Measurements from ENCODE around the gene CALHM6.

The CALHM6 gene

DNA sequence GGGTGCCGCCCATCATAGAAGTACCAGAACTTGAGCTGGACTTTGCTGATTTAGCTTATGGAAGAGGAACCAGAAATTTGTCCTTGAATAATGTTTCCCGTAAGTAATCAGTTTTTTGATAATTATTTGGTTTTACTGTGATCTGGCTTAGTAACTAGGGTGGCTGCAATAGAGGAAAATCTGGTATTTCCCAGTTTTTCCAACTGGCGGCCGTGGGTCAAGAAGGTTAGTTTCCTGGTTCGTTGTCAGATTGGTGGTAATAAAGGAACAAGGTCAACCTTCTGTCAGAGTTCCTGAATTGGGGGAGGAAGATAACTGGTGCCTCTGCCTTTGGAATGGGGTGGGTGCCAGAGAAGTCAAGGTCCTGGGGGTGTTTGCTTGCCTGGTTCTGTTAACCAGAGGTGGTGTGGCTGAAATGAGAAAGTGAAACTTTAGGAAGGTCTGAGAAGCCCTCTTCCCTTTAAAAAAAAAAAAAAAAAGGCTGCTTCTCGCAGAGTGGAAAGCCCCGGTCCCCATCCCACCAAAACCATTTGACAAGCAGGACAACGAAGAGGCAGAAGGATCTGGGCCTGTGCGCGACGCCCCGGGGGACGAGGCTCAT lies at the start of gene CALHM6:
TSS of gene CALHM6 (plus strand) at position 45 of the 601 bp plus-strand sequence. CDS start at position 600, 555 bp downstream.
- no peak for DNase-seq

DNA sequence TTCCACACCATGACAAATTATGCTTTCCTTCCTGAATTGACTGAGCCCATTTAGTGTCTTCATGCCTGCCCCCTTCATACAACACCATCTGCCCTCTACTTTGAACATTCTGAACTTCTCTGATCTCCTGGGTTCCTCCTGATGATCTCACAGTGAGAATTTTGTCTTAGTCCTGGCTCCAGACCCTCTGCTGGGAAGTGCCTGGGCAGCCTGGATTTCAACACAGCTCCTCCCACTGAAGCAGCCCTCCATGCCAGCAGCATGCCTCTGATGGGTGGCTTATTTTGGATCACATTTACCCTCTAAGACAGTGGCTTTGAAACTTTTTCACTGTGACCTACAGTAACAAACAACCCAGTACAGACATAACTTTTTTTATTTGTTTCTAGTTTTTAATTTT lies 48.9 kb upstream of the CALHM6 start:
- DNase-seq = no peak

DNA sequence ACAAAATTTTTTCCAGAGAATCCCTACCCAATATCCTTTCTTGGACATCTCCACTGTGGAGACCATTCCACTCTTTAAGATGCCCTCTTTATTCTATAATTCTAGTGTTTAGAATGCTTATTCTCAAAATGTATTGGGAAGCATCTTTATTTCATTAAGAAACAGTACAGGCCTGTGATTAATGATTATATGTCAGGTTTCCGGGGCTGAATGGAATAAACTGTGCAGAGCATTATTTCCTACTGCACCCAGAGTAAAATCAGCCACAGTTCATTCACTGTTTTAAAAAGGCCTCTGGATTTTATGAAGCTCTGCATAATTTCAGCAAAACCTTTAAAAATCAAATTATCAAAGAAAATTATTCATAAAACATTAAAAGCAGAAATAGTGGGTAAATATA lies 47.8 kb upstream of the CALHM6 start:
- DNase-seq = no peak

DNA sequence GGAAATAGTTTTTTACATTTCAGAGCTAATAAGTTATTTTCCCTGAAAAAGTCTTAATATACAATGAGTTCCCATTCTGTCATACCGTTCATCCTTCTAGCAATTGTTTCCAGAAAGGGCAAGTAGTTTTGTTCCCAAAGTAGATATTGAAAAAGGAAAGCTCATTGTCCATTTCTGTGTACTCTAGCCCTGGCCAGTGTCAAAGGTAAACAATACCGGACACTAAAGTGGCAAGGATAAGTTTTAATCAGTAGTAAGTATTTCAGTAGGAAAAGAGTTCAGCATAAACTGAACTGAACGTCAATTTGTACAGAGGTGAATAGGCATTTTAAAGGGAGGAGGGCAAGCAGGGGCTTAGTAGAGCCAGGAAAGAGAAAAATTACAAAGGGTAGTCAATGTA lies 43.5 kb upstream of the CALHM6 start:
- DNase-seq = no peak

DNA sequence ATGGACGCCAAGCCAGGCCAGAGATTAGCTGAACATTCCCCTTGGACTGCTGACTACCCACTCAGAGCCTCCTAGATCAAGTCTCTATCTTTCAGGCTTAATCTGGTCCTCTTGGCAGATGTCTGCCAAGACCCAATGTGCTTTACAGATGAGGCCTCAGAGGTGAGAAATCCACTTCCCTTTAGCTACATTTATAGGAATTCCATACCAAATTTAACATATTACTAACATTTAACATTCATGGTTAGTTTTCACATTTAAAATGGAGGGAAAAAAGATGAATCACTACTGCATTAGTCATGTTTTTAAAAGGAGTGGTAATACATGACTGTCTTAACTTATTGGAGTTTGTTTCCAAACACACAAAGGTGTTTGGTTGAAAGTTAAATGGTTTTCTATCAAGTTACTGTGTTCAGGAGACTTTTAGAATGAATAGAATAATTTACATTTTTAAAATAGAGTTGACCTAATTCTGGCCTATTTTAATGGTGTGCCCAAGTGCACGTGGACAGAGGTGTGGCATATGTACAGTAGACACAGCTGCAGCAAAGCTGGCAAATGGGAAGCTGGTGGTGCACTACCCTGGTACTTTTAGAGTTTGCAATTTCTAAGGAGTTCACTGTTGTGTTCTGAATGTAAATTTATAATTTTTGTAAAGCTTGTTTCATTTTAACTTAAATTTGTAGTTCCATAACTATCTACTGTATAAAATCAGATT lies 41.9 kb upstream of the CALHM6 start:
- DNase-seq = no peak

DNA sequence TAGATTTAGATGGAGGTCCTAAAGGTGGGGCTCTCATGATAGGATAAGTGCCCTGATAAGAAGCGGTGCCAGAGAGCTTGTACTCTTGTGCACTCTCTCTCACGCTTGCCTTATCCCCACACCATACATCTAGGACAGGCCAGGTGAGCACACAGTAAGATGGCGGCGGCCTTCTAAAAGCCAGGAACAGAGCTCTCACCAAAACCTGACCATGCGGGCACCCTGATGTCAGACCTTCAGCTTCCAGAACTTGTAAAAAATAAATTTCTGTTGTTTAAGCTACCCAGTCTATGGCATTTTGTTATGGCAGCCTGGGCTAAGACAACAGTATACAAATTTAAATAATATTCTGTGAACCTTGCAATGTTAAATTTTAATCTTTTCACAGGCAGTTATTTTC lies 40.8 kb upstream of the CALHM6 start:
- no peak for DNase-seq

DNA sequence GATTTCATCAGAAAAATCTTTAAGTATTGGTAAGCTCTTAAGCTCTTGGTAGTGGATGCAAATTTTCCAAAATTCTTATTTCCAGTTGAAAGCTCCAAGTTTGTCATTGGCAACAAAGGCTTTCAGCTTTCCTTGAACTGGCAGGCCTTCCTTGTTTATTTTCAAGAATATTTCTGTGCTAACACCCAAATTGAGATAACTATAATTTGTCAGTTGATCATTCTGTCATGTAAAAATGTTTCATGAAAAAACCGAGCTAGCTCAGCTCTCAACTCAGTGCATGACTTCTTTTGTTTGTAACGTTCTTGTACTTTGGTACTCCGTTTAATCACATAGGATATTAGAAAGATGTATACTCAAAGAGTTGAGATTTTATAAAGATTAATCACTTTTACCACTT lies 38.9 kb upstream of the CALHM6 start:
- DNase-seq = no peak

DNA sequence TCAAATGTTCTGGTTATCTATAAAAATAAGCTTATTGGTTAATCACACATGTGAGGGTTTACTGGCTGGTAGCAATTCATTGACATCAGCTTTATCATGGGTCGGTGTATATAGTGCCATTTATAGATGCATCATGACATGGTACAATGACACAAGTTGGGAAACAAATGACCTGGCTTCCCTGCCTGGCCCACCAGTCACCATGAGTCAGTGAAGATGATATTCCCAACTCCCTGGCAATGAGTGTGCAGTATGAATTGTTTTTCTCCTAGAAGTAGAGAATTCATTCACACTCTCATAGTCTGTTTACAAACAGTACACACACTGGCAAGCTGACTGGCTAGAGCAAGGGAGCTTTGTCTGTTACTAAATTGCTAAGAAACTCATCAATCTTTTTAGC lies 37.2 kb upstream of the CALHM6 start:
- DNase-seq = no peak

DNA sequence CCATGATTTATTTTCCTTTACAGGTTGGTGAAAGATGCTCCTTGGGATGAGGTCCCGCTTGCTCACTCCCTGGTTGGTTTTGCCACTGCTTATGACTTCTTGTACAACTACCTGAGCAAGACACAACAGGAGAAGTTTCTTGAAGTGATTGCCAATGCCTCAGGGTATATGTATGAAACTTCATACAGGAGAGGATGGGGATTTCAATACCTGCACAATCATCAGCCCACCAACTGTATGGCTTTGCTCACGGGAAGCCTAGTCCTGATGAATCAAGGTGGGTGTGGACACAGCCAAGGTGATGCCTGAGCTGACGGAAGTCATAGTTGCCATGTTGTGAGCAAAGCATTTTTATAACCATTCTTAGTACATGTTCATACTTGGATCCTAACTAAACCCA lies 34.6 kb upstream of the CALHM6 start:
- DNase-seq = no peak

DNA sequence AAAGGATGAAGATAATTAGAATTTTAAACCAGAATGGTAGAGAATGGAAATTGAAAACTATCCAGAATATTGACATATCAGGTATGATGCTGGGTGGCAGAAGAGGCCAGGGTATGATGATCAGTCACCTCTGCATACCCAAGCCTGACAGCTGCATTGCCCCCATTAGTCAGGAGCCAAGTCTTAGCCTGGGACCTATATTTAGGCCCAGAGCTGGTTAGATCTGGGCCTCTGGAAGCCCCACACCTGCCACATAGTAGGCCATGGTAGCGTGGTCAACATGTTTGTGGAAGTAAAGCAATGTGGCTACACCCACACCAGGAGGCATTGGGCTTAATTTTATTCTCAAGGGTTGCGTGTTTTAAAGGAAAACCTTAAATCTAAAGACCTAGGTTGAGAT lies 32.1 kb upstream of the CALHM6 start:
- DNase-seq = no peak

DNA sequence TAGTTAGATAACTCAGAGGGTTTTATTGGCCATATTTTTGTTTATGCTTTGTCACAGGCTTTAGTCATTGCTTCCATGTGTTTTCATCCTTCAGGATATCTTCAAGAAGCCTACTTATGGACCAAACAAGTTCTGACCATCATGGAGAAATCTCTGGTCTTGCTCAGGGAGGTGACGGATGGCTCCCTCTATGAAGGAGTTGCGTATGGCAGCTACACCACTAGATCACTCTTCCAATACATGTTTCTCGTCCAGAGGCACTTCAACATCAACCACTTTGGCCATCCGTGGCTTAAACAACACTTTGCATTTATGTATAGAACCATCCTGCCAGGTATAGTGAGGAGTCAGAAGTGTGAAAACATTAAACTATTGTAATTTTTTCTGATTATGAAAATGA lies 30.3 kb upstream of the CALHM6 start:
- DNase-seq = no peak

DNA sequence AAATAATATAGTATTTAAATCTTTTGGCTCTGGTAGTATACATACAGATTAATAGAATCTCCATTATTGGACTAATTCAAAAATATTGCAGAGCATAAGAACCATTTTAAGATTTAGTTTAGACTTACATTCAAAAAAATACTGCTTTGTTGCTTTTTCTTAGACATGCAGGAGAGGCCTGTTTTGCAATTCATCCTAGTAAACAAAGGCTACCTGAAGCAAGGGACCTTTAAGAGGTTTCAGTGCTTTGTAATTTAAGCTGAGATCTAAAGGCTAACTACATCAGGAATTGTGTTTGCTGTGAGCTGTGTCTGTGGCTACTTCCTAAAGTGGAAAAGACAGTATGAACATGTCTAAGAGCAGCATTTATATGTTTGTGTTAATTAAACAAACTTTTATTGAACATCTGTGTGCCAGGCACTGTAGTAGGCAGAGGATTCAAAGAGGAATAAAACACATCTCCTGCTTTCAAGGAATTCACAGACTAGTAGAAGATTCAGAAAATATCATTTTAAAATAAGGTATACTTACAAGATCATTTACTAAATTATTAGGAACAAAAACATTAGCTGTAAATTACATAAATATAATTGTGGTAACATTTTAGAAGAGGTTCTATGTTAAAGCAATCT lies 29.1 kb upstream of the CALHM6 start:
- no peak for DNase-seq

DNA sequence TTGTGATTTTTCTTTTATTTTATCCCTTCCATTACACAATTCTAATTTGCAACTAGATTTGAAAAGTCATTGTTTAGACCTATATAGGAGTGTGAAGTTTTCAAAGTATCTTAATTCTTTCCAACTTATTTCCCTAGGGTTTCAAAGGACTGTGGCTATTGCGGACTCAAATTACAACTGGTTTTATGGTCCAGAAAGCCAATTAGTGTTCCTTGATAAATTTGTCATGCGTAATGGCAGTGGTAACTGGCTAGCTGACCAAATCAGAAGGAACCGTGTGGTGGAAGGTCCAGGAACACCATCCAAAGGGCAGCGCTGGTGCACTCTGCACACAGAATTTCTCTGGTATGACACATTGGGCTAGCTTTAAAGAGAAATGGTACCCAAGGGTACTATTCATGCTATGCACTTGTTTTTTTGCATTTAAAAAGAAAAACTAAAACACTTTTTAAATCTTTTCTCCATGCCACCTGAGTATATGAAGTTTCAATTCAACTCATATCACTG lies 27.9 kb upstream of the CALHM6 start:
- no peak for DNase-seq

DNA sequence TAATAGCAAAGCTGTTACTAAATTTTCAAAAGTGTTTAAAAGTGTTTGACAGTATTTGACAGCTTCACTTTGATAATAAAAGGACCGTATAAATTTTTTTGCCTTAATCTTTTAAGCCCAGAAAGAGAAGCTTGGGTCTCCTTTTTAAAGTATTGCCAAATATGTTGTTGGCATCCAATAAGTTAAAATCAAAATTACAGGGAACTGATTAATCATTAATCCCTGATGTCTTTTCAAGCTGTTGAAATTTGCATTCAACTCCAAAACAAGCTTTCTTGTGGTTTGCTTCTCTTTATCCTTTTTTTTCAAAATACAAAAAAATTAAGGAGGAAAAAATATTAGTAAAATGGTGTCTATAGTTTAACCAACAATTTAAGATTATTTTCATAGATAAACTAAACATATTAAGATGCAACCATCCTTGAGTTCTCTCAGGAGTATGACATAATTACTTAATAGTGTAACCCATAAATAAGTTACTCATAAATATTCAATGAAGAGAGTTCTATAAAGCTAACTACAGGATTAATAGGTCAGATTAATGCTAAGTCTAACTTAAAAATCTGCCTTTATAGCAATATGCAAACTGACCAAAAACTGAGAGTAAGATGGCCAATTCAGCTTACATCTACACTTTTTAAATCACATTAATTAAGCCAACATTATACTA lies 27.0 kb upstream of the CALHM6 start:
- DNase-seq = no peak

DNA sequence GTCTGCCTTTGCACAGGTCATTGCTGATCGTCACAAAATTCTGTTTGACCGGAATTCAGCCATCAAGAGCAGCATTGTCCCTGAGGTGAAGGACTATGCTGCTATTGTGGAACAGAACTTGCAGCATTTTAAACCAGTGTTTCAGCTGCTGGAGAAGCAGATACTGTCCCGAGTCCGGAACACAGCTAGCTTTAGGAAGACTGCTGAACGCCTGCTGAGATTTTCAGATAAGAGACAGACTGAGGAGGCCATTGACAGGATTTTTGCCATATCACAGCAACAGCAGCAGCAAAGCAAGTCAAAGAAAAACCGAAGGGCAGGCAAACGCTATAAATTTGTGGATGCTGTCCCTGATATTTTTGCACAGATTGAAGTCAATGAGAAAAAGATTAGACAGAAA lies 24.6 kb upstream of the CALHM6 start:
- no peak for DNase-seq

DNA sequence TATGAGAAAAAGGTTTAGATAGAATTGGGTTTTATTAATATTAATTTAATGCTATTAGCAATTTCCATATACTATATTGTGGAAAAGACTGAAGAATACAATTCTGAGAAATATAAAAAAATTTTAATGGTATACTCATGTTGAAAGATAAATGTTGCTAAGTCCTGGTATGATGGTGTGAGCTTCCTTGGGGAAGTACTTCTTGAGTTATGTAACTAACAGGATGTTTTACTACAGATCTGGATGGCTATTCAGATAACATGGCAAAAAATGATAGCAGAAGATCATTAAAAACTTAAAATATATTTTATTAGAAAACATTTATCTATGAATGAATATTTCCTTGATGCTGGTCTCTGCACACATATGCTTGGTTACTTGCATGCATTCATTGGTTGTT lies 23.5 kb upstream of the CALHM6 start:
- DNase-seq = no peak

DNA sequence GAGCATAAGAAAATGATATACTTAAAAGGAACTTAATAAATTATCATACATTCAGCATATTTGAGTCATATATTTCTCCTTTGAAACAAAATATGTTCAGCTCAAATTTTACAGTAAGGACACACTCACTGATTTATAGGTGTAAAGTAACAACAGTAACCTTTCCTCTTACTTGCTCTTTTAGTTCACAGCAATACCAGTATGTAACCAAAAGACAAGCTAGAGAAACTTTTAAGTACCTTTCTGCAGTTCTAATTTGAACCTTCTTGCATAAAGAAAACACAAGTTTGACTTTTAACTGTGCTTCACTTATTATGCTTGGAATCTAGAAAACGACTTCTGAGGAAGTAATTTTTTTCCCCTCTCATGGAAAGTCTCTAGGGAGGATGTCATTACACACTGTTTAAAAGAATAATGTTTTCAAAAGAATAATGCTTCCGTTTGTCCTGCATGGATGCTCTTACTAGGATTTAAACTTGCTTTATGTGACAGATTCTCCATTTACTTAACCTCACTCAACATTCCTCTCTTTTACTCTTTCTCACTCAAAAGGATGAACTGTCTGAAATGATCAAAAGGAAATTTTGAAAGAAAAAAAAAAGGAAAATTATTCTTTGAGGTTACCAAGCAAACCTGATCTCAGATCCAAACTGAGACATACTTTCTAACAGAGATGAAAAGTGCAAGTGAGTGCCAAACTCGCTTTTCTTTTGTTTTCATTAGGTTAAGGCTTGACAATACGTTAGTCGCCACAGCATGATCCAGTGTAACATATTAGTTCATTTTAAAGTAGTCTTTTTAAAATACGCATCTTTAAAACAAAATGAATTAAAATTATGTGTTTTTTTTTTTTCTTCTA lies 22.4 kb upstream of the CALHM6 start:
- no peak for DNase-seq

DNA sequence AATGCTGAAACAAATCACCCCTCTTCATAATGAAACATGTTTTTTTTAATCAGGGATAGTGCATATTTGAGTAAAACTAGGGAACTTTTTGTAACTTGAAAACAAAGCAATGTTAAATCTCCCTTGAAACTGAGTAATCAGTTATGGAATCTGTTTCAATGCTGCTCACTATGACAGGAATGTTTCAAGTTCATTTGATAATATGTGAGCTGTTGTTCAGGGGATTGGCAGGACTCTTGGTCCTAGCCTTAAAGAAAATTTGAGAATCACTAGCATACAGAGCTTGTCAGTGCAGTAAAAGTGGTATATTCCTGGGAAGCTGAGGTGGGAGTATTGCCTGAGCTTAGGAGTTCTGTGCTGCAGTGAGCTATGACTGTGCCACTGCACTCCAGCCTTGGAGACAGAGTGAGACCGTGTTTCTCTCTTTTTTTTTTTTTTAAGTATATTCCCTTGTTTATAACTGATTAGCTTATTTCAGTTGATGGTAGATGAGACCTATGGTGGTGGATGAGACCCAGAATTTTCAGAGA lies 21.6 kb upstream of the CALHM6 start:
- DNase-seq = no peak

DNA sequence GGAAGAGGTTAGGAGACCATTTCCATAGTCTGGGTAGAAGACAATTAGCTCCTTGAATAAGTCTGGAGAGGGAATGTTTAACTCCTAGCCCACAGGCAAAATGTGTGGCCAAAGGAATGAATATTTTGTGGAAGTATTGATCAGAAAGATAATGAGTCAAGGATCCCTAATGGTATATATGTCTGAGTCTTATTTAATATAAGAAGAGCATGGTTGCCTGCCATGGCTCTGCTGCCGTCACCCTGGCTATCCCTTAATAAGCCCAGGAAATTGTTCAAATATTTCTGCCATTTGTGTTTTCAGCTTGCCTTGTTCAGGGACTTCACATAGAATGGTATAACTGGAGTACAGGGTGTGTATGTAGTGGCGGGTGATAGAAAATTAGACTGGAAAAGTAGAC lies 18.1 kb upstream of the CALHM6 start:
- DNase-seq = no peak

DNA sequence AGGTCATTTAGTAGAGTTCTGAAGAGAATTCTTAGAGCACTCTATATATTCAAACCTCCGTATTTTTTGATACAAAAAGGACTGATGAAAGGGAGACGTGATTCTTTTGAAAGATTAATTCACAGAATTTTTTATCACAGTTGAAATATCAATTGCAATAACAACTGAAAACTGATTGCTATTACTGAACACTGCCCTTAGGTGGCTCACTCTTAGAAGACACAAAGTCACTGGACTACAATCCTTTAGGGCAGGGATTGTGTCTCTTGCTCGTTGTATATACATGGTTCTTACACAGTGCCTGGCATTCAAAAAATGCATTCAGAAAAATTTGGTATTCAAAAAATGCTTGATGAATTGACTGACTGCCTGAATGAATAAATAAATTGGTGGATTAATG lies 17.1 kb upstream of the CALHM6 start:
- DNase-seq = peak; percentile 69

DNA sequence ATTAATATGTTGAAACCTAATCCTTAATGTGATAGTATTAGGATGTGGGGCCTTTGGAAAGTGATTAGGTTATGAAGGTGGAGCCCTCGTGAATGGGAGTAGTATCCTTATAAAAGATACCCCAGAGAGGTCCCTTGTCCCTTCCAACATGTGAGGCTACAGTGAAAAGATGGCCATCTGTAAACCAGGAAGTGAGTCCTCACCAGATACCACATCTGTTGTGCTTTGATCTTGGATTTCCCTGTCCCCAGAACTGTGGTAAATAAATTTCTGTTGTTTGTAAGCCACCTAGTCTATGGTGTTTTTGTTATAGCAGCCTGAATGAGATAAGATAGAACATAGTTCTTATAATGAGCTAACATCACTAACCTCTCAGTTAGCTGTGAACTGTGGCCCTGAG lies 16.6 kb upstream of the CALHM6 start:
- DNase-seq = no peak

DNA sequence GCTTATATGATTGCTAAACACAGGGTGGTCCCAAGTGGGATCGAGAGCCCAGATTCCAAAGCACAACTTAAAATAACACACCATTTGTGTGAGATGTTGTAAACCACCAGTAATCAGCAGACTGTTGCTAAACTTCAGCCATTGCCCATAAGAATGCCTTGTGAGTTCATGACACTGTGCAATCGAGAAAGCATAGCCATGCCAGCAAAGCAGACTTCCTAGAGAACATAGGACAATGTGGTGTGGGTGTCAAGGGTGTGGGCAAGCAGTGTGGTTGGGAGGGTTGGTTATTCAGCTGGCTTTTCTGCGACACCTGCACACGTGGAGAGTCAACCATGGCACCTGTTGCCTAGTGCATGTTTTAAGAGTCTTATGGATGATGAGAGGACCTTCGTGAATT lies 16.1 kb upstream of the CALHM6 start:
- DNase-seq = no peak

DNA sequence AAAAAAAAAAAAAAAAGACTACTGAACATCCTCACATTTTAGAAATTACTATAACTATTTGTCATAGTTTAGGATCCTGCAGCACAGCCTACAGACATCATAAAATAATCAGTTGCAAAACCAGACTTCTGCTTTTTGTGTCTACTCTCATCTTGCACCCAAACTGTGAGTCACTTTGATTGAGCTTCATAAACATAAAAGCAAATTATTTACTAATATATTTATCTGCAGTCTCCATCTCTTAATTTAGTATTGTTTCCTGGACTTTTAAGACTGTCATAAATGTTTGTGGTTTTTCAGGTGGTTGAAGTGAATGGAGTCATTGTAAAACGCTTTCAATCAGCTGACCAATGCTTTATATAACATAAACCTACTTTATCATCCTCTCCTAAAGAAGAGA lies 14.8 kb upstream of the CALHM6 start:
- no peak for DNase-seq

All from hematopoietic multipotent progenitor cell treated with erythropoietin and hydrocortisone succinate and interleukin-3 and kit ligand, for 8 days (in vitro differentiated cells).